HEK293 (cell line): ENCODE measurements around the gene DUSP1.
A peak's percentile ranks its signal among the peaks of the same experiment; 100 is the strongest.

Experiments
- CTCF ChIP-seq: fragments of 450-650 bp; formaldehyde crosslinking; IDR thresholded peaks from 2 replicates; pipeline ENCODE4 v1.5.1; 2016; ENCODE audit warnings: missing biosample characterization, missing genetic modification characterization
- GLIS2 ChIP-seq: fragments of 450-650 bp; formaldehyde crosslinking; IDR thresholded peaks from 2 replicates; pipeline ENCODE4 v1.5.1; 2016; ENCODE audit warnings: missing biosample characterization, missing genetic modification characterization
- KLF9 ChIP-seq: fragments of 450-650 bp; formaldehyde crosslinking; IDR thresholded peaks from 2 replicates; pipeline ENCODE4 v1.5.1; 2016; ENCODE audit warnings: missing biosample characterization, missing genetic modification characterization, low read depth
- MYNN ChIP-seq: fragments of 450-650 bp; formaldehyde crosslinking; IDR thresholded peaks from 2 replicates; pipeline ENCODE4 v1.5.1; 2016; ENCODE audit warnings: missing biosample characterization, missing genetic modification characterization, borderline replicate concordance
- OSR2 ChIP-seq: fragments of 450-650 bp; formaldehyde crosslinking; IDR thresholded peaks from 2 replicates; pipeline ENCODE4 v1.5.1; 2016; ENCODE audit warnings: missing biosample characterization, missing genetic modification characterization
- PRDM6 ChIP-seq: fragments of 450-650 bp; formaldehyde crosslinking; IDR thresholded peaks from 2 replicates; pipeline ENCODE4 v1.5.1; 2017; ENCODE audit warnings: missing biosample characterization, missing genetic modification characterization
- SP3 ChIP-seq: fragments of 450-650 bp; formaldehyde crosslinking; IDR thresholded peaks from 2 replicates; pipeline ENCODE4 v1.5.1; 2016; ENCODE audit warnings: missing biosample characterization, missing genetic modification characterization
- ZBTB7A ChIP-seq: fragments of 450-650 bp; formaldehyde crosslinking; IDR thresholded peaks from 2 replicates; pipeline ENCODE4 v1.5.1; 2016; ENCODE audit warnings: low read depth, missing biosample characterization, missing genetic modification characterization
- ZBTB8A ChIP-seq: fragments of 450-650 bp; formaldehyde crosslinking; IDR thresholded peaks from 2 replicates; pipeline ENCODE4 v1.5.1; 2016; ENCODE audit warnings: missing biosample characterization, missing genetic modification characterization
- ZNF121 ChIP-seq: fragments of 450-650 bp; formaldehyde crosslinking; IDR thresholded peaks from 2 replicates; pipeline ENCODE4 v1.5.1; 2016; ENCODE audit warnings: missing biosample characterization, missing genetic modification characterization
- ZNF148 ChIP-seq: fragments of 450-650 bp; formaldehyde crosslinking; IDR thresholded peaks from 2 replicates; pipeline ENCODE4 v1.5.0; 2017; ENCODE audit warnings: missing biosample characterization, missing genetic modification characterization, borderline replicate concordance
- ZNF350 ChIP-seq: fragments of 450-650 bp; formaldehyde crosslinking; IDR thresholded peaks from 2 replicates; pipeline ENCODE4 v1.5.0; 2017; ENCODE audit warnings: missing biosample characterization, mild to moderate bottlenecking, missing genetic modification characterization
- ZNF37A ChIP-seq: fragments of 450-650 bp; IDR thresholded peaks from 2 replicates; pipeline ENCODE4 v1.5.1; 2018; ENCODE audit warnings: missing biosample characterization, missing genetic modification characterization
- ZNF48 ChIP-seq: fragments of 450-650 bp; formaldehyde crosslinking; IDR thresholded peaks from 2 replicates; pipeline ENCODE4 v1.5.1; 2016; ENCODE audit warnings: missing biosample characterization, missing genetic modification characterization
- ZNF530 ChIP-seq: fragments of 450-650 bp; formaldehyde crosslinking; IDR thresholded peaks from 2 replicates; pipeline ENCODE4 v1.5.1; 2016; ENCODE audit warnings: low read depth, missing biosample characterization, missing genetic modification characterization
- ZNF561 ChIP-seq: fragments of 450-650 bp; IDR thresholded peaks from 2 replicates; pipeline ENCODE4 v1.5.1; 2018; ENCODE audit warnings: missing biosample characterization, missing genetic modification characterization, borderline replicate concordance
- ZNF658 ChIP-seq: fragments of 450-650 bp; formaldehyde crosslinking; IDR thresholded peaks from 2 replicates; pipeline ENCODE4; 2016; ENCODE audit warnings: missing biosample characterization, missing genetic modification characterization
- ZNF660 ChIP-seq: fragments of 450-650 bp; IDR thresholded peaks from 2 replicates; pipeline ENCODE4 v1.5.1; 2018; ENCODE audit warnings: missing biosample characterization, mild to moderate bottlenecking, missing genetic modification characterization
- ZNF747 ChIP-seq: fragments of 450-650 bp; formaldehyde crosslinking; IDR thresholded peaks from 2 replicates; pipeline ENCODE4 v1.5.1; 2016; ENCODE audit warnings: missing biosample characterization, missing genetic modification characterization
- ZNF768 ChIP-seq: fragments of 450-650 bp; formaldehyde crosslinking; IDR thresholded peaks from 2 replicates; pipeline ENCODE4 v1.5.1; 2018; ENCODE audit warnings: missing biosample characterization, mild to moderate bottlenecking, missing genetic modification characterization
- ZNF776 ChIP-seq: fragments of 450-650 bp; formaldehyde crosslinking; IDR thresholded peaks from 2 replicates; pipeline ENCODE4 v1.5.0; 2017; ENCODE audit warnings: missing biosample characterization, missing genetic modification characterization, borderline replicate concordance
- TF ChIP-seq, protein P1 (sequence below): fragments of 450-650 bp; formaldehyde crosslinking; IDR thresholded peaks from 2 replicates; pipeline ENCODE4 v1.5.1; 2016; ENCODE audit warnings: missing biosample characterization, missing genetic modification characterization
- TF ChIP-seq, protein P2 (sequence below): fragments of 450-650 bp; formaldehyde crosslinking; IDR thresholded peaks from 2 replicates; pipeline ENCODE4 v1.5.1; 2016; ENCODE audit warnings: missing biosample characterization, missing genetic modification characterization

Gene DUSP1

GRCh38 chr5:172772112-172772906, 1.3 kb upstream of the DUSP1 start (continued):
- TF ChIP-seq, protein P1, sequence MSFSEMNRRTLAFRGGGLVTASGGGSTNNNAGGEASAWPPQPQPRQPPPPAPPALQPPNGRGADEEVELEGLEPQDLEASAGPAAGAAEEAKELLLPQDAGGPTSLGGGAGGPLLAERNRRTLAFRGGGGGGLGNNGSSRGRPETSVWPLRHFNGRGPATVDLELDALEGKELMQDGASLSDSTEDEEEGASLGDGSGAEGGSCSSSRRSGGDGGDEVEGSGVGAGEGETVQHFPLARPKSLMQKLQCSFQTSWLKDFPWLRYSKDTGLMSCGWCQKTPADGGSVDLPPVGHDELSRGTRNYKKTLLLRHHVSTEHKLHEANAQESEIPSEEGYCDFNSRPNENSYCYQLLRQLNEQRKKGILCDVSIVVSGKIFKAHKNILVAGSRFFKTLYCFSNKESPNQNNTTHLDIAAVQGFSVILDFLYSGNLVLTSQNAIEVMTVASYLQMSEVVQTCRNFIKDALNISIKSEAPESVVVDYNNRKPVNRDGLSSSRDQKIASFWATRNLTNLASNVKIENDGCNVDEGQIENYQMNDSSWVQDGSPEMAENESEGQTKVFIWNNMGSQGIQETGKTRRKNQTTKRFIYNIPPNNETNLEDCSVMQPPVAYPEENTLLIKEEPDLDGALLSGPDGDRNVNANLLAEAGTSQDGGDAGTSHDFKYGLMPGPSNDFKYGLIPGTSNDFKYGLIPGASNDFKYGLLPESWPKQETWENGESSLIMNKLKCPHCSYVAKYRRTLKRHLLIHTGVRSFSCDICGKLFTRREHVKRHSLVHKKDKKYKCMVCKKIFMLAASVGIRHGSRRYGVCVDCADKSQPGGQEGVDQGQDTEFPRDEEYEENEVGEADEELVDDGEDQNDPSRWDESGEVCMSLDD (tag by site-specific recombination) = peak; percentile 49; the same call in 1 of the 2 replicates
- no peak for TF ChIP-seq ZNF776 (tag by site-specific recombination)
- TF ChIP-seq KLF9 (tag by site-specific recombination) = no peak
- TF ChIP-seq ZNF658 (tag by site-specific recombination) = no peak
- TF ChIP-seq PRDM6 = no peak
- TF ChIP-seq ZNF121 (tag by site-specific recombination) = no peak
- TF ChIP-seq ZNF48 (tag by site-specific recombination) = no peak
- peak; percentile 79; the same call in 1 of the 2 replicates for TF ChIP-seq CTCF (tag by site-specific recombination)
- TF ChIP-seq ZNF660 (tag by site-specific recombination) = peak; percentile 11; the same call in 1 of the 2 replicates
- TF ChIP-seq ZBTB8A = peak; percentile 71
- TF ChIP-seq, protein P2, sequence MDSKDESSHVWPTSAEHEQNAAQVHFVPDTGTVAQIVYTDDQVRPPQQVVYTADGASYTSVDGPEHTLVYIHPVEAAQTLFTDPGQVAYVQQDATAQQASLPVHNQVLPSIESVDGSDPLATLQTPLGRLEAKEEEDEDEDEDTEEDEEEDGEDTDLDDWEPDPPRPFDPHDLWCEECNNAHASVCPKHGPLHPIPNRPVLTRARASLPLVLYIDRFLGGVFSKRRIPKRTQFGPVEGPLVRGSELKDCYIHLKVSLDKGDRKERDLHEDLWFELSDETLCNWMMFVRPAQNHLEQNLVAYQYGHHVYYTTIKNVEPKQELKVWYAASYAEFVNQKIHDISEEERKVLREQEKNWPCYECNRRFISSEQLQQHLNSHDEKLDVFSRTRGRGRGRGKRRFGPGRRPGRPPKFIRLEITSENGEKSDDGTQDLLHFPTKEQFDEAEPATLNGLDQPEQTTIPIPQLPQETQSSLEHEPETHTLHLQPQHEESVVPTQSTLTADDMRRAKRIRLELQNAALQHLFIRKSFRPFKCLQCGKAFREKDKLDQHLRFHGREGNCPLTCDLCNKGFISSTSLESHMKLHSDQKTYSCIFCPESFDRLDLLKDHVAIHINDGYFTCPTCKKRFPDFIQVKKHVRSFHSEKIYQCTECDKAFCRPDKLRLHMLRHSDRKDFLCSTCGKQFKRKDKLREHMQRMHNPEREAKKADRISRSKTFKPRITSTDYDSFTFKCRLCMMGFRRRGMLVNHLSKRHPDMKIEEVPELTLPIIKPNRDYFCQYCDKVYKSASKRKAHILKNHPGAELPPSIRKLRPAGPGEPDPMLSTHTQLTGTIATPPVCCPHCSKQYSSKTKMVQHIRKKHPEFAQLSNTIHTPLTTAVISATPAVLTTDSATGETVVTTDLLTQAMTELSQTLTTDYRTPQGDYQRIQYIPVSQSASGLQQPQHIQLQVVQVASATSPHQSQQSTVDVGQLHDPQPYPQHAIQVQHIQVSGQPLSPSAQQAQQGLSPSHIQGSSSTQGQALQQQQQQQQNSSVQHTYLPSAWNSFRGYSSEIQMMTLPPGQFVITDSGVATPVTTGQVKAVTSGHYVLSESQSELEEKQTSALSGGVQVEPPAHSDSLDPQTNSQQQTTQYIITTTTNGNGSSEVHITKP (tag by site-specific recombination) = peak; percentile 85
- TF ChIP-seq ZNF148 (tag by site-specific recombination) = no peak
- TF ChIP-seq ZBTB7A (tag by site-specific recombination) = no peak
- TF ChIP-seq GLIS2 (tag by site-specific recombination) = peak; percentile 96
- no peak for TF ChIP-seq ZNF768 (tag by site-specific recombination)
- TF ChIP-seq ZNF350 (tag by site-specific recombination) = no peak
- TF ChIP-seq ZNF561 (tag by site-specific recombination) = peak; percentile 80; the same call in 1 of the 2 replicates
- TF ChIP-seq OSR2 (tag by site-specific recombination) = peak; percentile 99
- no peak for TF ChIP-seq ZNF530 (tag by site-specific recombination)
- TF ChIP-seq ZNF747 (tag by site-specific recombination) = no peak
- TF ChIP-seq MYNN = no peak
- TF ChIP-seq ZNF37A (tag by site-specific recombination) = no peak
- peak; percentile 63 for TF ChIP-seq SP3 (tag by site-specific recombination)
